ENCODE measurements around the gene SCAI.
"Not testable (repeated sequence)": the region's sequence is repeated elsewhere in the genome, so short reads cannot be mapped to it uniquely, and the experiment has no call there.

Gene SCAI

GRCh38 chr9:124949387-124949786, 193.9 kb downstream of the SCAI start:
- DNase-seq (ENCODE audit: low read depth in 3 of 3, low spot score in 1 of 3), result no peak

- no peak for DNase-seq (ENCODE audit: low read depth in 3 of 3, low spot score in 1 of 3)
Observed at GRCh38 chr9:124947727-124948391, 195.5 kb downstream of the SCAI start.

- no peak for DNase-seq (ENCODE audit: low read depth in 3 of 3, low spot score in 1 of 3)
Observed at GRCh38 chr9:124946167-124946566, 197.2 kb downstream of the SCAI start.

GRCh38 chr9:124941679-124942561, 201.4 kb downstream of the SCAI start:
- peak; percentile 27 to 34 (median 29) for DNase-seq (ENCODE audit: low read depth in 3 of 3, low spot score in 1 of 3)

GRCh38 chr9:124940894-124941678, 202.2 kb downstream of the SCAI start, which contains the start of gene GOLGA1:
Gene GOLGA1, minus strand, starts transcription at chr9:124941083. Its CDS starts 2,372 bp downstream, at chr9:124938711.
- peak; percentile 76 to 88 (median 86) for DNase-seq (ENCODE audit: low read depth in 3 of 3, low spot score in 1 of 3)

- DNase-seq (ENCODE audit: low read depth in 3 of 3, low spot score in 1 of 3), result no peak
Observed at GRCh38 chr9:124940521-124940893, 202.8 kb downstream of the SCAI start.

GRCh38 chr9:124939944-124940343, 203.4 kb downstream of the SCAI start:
- no peak for DNase-seq (ENCODE audit: low read depth in 3 of 3, low spot score in 1 of 3)

- no peak for DNase-seq (ENCODE audit: low read depth in 3 of 3, low spot score in 1 of 3)
Observed at GRCh38 chr9:124934290-124934689, 209.0 kb downstream of the SCAI start.

- no peak for DNase-seq (ENCODE audit: low read depth in 3 of 3, low spot score in 1 of 3)
Observed at GRCh38 chr9:124932333-124932732, 211.0 kb downstream of the SCAI start.

GRCh38 chr9:124929464-124929863, 213.9 kb downstream of the SCAI start:
- no peak for DNase-seq (ENCODE audit: low read depth in 3 of 3, low spot score in 1 of 3)

GRCh38 chr9:124928116-124928515, 215.2 kb downstream of the SCAI start:
- no peak for DNase-seq (ENCODE audit: low read depth in 3 of 3, low spot score in 1 of 3)

- DNase-seq (ENCODE audit: low read depth in 3 of 3, low spot score in 1 of 3), result not testable (repeated sequence)
Observed at GRCh38 chr9:124920394-124920793, 222.9 kb downstream of the SCAI start.

GRCh38 chr9:124914753-124915405, 228.4 kb downstream of the SCAI start:
- DNase-seq (ENCODE audit: low read depth in 3 of 3, low spot score in 1 of 3), result no peak

GRCh38 chr9:124913378-124913777, 229.9 kb downstream of the SCAI start:
- DNase-seq (ENCODE audit: low read depth in 3 of 3, low spot score in 1 of 3), result no peak

- no peak for DNase-seq (ENCODE audit: low read depth in 3 of 3, low spot score in 1 of 3)
Observed at GRCh38 chr9:124911766-124912165, 231.6 kb downstream of the SCAI start.

- no peak for DNase-seq (ENCODE audit: low read depth in 3 of 3, low spot score in 1 of 3)
Observed at GRCh38 chr9:124908098-124908497, 235.2 kb downstream of the SCAI start.

- no peak for DNase-seq (ENCODE audit: low read depth in 3 of 3, low spot score in 1 of 3)
Observed at GRCh38 chr9:124906966-124907365, 236.4 kb downstream of the SCAI start.

- no peak for DNase-seq (ENCODE audit: low read depth in 3 of 3, low spot score in 1 of 3)
Observed at GRCh38 chr9:124899845-124900244, 243.5 kb downstream of the SCAI start.

GRCh38 chr9:124897570-124898460, 245.5 kb downstream of the SCAI start:
- no peak for DNase-seq (ENCODE audit: low read depth in 3 of 3, low spot score in 1 of 3)

- DNase-seq (ENCODE audit: low read depth in 3 of 3, low spot score in 1 of 3), result no peak
Observed at GRCh38 chr9:124894741-124895170, 248.6 kb downstream of the SCAI start.
